HepG2 (cell line): ENCODE measurements around the gene IRF1. TPM values are rescaled to one million over a fixed set of nuclear protein-coding genes. Genes with fewer than 3 reads are reported as not detected.

ENCODE experiments used
- FOSL1 ChIP-seq: sonication (generic); formaldehyde crosslinking; IDR thresholded peaks from 2 replicates; pipeline ENCODE4 v1.9.0; 2021; ENCODE audit warnings: missing genetic modification reagents, borderline replicate concordance
- JUND ChIP-seq: sonication (generic); formaldehyde crosslinking; IDR thresholded peaks from 2 replicates; pipeline ENCODE4 v1.8.0; 2022; ENCODE audit warnings: mild to moderate bottlenecking, missing genetic modification reagents
- REL ChIP-seq: sonication (generic); formaldehyde crosslinking; conservative IDR thresholded peaks from 2 replicates; pipeline ENCODE4 v1.8.0; 2022; ENCODE audit warnings: mild to moderate bottlenecking, missing genetic modification reagents, moderate library complexity
- TEF ChIP-seq: sonication (generic); formaldehyde crosslinking; IDR thresholded peaks from 2 replicates; pipeline ENCODE4 v1.5.0; 2020; ENCODE audit warnings: missing genetic modification reagents
- THYN1 ChIP-seq: sonication (generic); formaldehyde crosslinking; IDR thresholded peaks from 2 replicates; pipeline ENCODE4 v1.8.1; 2023; ENCODE audit warnings: low read depth, mild to moderate bottlenecking, moderate library complexity, missing genetic modification reagents, borderline replicate concordance
- ZC3H4 ChIP-seq: sonication (generic); formaldehyde crosslinking; IDR thresholded peaks from 2 replicates; pipeline ENCODE4 v1.4.0; 2020; ENCODE audit warnings: missing genetic modification reagents, borderline replicate concordance
- ZNF256 ChIP-seq: sonication (generic); formaldehyde crosslinking; conservative IDR thresholded peaks from 2 replicates; pipeline ENCODE4 v1.4.0; 2020; ENCODE audit warnings: missing genetic modification reagents
- ZNF747 ChIP-seq: sonication (generic); formaldehyde crosslinking; IDR thresholded peaks from 2 replicates; pipeline ENCODE4 v1.8.1; 2023; ENCODE audit warnings: missing genetic modification reagents, mild to moderate bottlenecking, borderline replicate concordance
- ZNF768 ChIP-seq: sonication (generic); formaldehyde crosslinking; IDR thresholded peaks from 2 replicates; pipeline ENCODE4 v1.4.0; 2020; ENCODE audit warnings: missing genetic modification reagents
- ZNF83 ChIP-seq: sonication (generic); formaldehyde crosslinking; IDR thresholded peaks from 2 replicates; pipeline ENCODE4 v1.4.0; 2020; ENCODE audit warnings: missing genetic modification reagents, mild to moderate bottlenecking, borderline replicate concordance
- ZZZ3 ChIP-seq: sonication (generic); formaldehyde crosslinking; IDR thresholded peaks from 2 replicates; pipeline ENCODE4 v1.4.0; 2020; ENCODE audit warnings: missing genetic modification reagents, mild to moderate bottlenecking, borderline replicate concordance
- polyA plus RNA-seq, 8 experiments: library from polyadenylated mRNA; depleted of rRNA in 3 of 8; stranded (reverse) in 7 of 8; unstranded in 1 of 8; fragments of >200 nt; fragmentation: Illumina TruSeq in 4 of 8; extraction: Trizol in 4 of 8; gene quantifications; 2 replicates each; pipeline versions ENCODE4 v1.2.1 to v1.2.3, GENCODE V29; 2011 to 2016; ENCODE audit warnings: low read depth in 4 of 8, missing spikeins in 1 of 8, mixed read lengths in 1 of 8; ENCODE audit not compliant: insufficient read depth in 1 of 8
- total RNA-seq, 5 experiments: library from RNA; depleted of rRNA; stranded (reverse); fragments of >200 nt; fragmentation: Illumina TruSeq; extraction: Trizol; gene quantifications; 2 replicates each; pipeline ENCODE4 v1.2.3, GENCODE V29; 2016; ENCODE audit warnings: low read depth in 1 of 5
- TF ChIP-seq, protein P1 (sequence below): sonication (generic); formaldehyde crosslinking; IDR thresholded peaks from 2 replicates; pipeline ENCODE4 v1.4.0; 2020; ENCODE audit warnings: missing genetic modification reagents

Gene IRF1
- total and polyA plus RNA-seq, 2 of the 13 experiments (the other 11 are each of a cell fraction or from before 2014, with no cell fraction given), result 4.1 to 8.8 TPM

DNA sequence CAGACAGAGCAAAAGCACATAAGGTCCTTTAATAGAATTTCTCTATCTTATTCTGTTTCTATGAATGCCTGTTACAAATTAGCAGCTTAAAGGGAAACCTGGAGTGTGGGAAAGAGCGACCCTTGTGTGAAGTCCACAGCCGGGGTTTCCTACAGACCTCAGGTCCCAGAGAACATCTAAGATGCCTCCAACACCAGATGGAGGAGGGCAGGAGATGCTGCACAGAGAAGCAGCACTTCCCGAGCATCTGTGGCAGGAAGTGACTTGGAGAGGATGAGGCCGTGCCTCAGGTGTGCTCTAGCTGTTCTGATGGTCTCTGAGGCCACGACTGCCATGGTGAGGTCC, 26.8 kb downstream of the IRF1 start (continued):
- TF ChIP-seq JUND (CRISPR knock-in tag) (no peak), FOSL1 (no peak), ZNF256 (CRISPR knock-in tag) (no peak), ZNF747 (CRISPR knock-in tag) (no peak), THYN1 (CRISPR knock-in tag) (no peak), ZC3H4 (no peak), REL (CRISPR knock-in tag) (no peak), ZNF83 (CRISPR knock-in tag) (no peak), TEF (CRISPR knock-in tag) (no peak), ZNF768 (CRISPR knock-in tag) (no peak), ZZZ3 (CRISPR knock-in tag) (no peak)
- TF ChIP-seq, protein P1, sequence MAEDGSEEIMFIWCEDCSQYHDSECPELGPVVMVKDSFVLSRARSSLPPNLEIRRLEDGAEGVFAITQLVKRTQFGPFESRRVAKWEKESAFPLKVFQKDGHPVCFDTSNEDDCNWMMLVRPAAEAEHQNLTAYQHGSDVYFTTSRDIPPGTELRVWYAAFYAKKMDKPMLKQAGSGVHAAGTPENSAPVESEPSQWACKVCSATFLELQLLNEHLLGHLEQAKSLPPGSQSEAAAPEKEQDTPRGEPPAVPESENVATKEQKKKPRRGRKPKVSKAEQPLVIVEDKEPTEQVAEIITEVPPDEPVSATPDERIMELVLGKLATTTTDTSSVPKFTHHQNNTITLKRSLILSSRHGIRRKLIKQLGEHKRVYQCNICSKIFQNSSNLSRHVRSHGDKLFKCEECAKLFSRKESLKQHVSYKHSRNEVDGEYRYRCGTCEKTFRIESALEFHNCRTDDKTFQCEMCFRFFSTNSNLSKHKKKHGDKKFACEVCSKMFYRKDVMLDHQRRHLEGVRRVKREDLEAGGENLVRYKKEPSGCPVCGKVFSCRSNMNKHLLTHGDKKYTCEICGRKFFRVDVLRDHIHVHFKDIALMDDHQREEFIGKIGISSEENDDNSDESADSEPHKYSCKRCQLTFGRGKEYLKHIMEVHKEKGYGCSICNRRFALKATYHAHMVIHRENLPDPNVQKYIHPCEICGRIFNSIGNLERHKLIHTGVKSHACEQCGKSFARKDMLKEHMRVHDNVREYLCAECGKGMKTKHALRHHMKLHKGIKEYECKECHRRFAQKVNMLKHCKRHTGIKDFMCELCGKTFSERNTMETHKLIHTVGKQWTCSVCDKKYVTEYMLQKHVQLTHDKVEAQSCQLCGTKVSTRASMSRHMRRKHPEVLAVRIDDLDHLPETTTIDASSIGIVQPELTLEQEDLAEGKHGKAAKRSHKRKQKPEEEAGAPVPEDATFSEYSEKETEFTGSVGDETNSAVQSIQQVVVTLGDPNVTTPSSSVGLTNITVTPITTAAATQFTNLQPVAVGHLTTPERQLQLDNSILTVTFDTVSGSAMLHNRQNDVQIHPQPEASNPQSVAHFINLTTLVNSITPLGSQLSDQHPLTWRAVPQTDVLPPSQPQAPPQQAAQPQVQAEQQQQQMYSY (CRISPR knock-in tag), result peak; percentile 89
